Liver (tissue), 3 donors: Measurements from ENCODE around the gene TRPM1.

ENCODE experiments used
- CTCF ChIP-seq: fragments of 150-350 bp; IDR thresholded peaks from 2 replicates; pipeline ENCODE4 v1.5.1; 2017; ENCODE audit warnings: improper control_type of control experiment, low read depth, low read length; ENCODE audit not compliant: missing input control
- JUND ChIP-seq, 2 donors: IDR thresholded peaks; 2 replicates each; pipeline ENCODE4 v1.6.1; 2016; ENCODE audit warnings: antibody characterized with exemption in 2 of 2
- RXRA ChIP-seq, 2 donors: IDR thresholded peaks; 2 replicates each; pipeline ENCODE4 v1.6.1; 2017 to 2018; ENCODE audit warnings: antibody characterized with exemption in 2 of 2, mild to moderate bottlenecking in 1 of 2
- donor health status: healthy.
- donor health status: healthy.

- no peak for TF ChIP-seq CTCF
- no peak for TF ChIP-seq RXRA (IDR thresholded peaks at IDR 0.05)
- no peak for TF ChIP-seq JUND (IDR thresholded peaks at IDR 0.05)
Measured at GRCh38 chr15:31147456-31147855, 45.9 kb upstream of the TRPM1 start.
